Measurements from ENCODE around the gene RSU1.

Gene RSU1

DNA sequence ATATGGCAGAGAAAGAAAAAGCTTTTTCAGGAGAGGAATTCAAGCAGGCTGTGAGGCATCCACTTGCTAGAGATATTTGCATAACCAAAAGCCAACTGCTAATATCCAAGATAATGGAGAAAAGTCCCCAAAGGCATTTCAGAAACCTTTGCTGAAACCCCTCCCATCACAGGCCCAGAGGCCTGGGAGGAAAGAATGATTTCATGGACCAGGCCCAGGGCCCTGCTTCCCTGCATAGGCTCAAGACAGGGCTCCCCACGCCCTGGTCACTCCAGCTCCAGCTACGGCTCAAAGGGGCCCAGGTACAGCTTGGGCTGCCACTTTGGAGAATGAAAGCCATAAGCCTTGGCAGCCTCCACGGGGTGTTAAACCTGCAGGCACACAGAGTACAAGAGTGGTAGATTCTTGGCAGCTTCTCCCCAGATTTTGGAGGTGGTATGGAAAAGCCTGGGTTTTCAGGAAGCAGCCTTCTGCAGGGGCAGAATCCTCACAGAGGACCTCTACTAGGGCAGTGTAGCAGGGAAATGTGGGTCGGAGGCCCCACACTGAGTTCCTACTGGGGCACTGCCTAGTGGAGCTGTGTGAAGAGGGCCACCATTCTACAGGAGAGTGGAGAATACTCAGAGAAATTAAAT lies 5.6 kb upstream of the RSU1 start:
- TF ChIP-seq, protein P1, sequence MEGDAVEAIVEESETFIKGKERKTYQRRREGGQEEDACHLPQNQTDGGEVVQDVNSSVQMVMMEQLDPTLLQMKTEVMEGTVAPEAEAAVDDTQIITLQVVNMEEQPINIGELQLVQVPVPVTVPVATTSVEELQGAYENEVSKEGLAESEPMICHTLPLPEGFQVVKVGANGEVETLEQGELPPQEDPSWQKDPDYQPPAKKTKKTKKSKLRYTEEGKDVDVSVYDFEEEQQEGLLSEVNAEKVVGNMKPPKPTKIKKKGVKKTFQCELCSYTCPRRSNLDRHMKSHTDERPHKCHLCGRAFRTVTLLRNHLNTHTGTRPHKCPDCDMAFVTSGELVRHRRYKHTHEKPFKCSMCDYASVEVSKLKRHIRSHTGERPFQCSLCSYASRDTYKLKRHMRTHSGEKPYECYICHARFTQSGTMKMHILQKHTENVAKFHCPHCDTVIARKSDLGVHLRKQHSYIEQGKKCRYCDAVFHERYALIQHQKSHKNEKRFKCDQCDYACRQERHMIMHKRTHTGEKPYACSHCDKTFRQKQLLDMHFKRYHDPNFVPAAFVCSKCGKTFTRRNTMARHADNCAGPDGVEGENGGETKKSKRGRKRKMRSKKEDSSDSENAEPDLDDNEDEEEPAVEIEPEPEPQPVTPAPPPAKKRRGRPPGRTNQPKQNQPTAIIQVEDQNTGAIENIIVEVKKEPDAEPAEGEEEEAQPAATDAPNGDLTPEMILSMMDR (IDR thresholded peaks at IDR 0.05) = no peak
- no peak overlapping the region for H3K27ac ChIP-seq
- no peak overlapping the region for H3K4me3 ChIP-seq
- DNase-seq (ENCODE audit: low spot score) = no peak

DNA sequence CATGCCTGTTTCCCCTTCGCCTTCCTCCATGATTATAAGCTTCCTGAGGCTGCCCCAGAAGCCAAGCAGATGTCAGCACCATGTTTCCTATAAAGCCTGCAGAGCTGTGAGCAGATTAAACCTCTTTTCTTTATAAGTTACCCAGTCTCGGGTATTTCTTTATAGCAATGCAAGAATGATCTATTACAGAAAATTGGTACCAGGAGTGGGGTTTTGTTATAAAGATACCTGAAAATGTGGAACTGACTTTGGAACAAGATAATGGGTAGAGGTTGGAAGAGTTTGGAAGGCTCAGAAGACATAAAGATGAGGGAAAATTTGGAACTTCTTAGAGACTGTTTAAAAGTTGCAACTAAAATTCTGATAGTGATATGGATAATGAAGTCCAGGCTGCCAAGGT lies 4.8 kb upstream of the RSU1 start:
- Histone ChIP-seq H3K27ac (no peak overlapping the region), H3K4me3 (no peak overlapping the region)
- DNase-seq (ENCODE audit: low spot score) = no peak
- TF ChIP-seq, protein P1 (IDR thresholded peaks at IDR 0.05) = no peak

DNA sequence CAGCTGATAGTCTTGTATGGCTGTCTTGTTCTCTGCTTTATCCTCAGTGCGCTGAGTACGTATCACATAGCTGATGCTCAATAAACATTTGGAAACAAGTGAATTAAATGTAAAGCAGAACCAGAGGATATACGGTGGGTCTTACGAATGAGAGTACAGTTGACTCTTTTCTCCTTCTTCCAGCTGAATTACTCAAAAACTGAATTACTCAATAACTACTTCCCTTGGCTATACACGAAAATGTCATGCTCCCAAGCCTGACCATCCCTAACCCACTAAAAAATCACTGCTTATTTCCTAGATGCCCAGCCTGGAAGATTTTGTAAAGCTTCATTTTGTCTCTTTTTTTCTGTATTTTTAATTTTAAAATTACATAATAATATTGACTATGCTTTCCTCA lies 3.2 kb upstream of the RSU1 start:
- Histone ChIP-seq H3K27ac (no peak overlapping the region), H3K4me3 (no peak overlapping the region)
- TF ChIP-seq, protein P1 (IDR thresholded peaks at IDR 0.05) = no peak
- no peak for DNase-seq (ENCODE audit: low spot score)

DNA sequence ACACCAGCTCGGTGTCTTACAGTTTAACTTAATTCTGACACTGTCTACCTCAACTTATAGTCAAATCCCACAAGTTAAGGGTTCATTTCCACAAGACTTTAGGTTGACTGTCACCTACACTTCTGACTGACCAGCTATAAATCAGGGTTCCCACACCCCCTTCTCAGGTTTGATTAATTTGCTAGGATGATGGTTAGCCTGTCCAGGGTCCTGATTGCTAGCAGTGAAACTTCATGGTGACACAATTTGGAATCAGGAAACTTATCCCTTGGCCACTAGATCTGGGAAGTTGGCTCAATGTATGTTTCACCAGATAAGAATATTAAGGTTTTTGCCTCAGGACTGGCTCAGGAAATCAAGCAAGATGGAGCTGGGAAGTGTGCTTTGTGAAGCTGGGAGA lies 2.8 kb upstream of the RSU1 start:
- DNase-seq (ENCODE audit: low spot score) = no peak
- H3K27ac ChIP-seq = no peak overlapping the region
- no peak overlapping the region for H3K4me3 ChIP-seq
- TF ChIP-seq, protein P1 (IDR thresholded peaks at IDR 0.05) = no peak

DNA sequence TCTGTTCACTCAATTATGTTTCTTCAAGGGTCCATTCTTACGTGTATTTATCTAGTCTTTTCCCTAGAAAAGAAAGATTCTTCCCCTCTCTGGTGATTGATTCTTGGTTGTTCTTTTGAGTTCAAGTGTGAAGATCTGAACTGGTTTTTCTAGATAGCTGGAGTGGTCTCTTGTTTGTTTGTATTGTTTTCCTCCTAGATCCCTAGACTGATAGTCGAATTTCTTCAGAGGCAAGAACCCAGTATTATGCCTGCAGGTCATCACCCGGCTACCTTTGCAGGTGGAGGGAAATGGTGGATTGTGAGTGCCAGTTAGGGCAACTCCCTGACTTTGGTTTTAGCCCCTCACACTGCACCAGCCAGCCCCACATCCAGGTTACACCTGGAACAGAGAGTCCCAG lies 2.2 kb upstream of the RSU1 start:
- no peak for DNase-seq (ENCODE audit: low spot score)
- no peak overlapping the region for H3K27ac ChIP-seq
- TF ChIP-seq, protein P1 (IDR thresholded peaks at IDR 0.05) = no peak

DNA sequence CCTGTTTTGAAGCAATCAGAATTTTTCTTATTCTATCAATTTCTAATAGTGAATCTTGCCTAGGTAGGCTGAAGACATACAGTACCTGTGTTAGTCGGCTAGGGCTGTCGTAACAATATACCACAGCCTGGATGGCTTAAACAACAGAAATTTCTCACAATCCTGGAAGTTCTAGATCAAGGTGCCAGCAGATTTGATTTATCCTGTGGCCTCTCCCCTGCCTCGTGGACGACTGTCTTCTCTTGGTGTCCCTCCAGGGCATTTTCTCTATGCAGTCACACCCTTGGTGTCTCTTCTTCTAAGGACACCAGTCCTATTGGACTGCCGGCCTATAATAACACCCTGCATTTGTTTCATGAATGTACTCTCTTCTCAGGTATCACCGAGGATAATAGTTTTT lies 1.8 kb upstream of the RSU1 start:
- DNase-seq (ENCODE audit: low spot score) = no peak
- Histone ChIP-seq H3K27ac (no peak overlapping the region), H3K4me3 (no peak overlapping the region)
- TF ChIP-seq, protein P1 (IDR thresholded peaks at IDR 0.05) = no peak

More for the DNA sequence above, 2.2 kb upstream of the RSU1 start:
- no peak overlapping the region for H3K4me3 ChIP-seq

DNA sequence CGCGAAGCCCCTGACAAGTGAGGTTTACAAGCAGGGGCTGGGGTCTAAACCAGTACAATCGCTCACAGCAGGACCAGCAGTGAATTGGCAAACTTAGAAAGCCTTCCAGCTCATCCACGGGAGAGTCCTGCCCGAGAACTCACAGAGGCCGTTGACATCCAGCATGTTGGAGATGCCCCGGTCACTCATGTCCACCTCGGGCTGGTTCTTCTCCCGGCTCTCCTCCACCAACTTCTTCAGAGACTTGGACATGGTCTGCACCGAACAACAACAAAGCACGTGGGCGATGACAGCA lies 447 bp downstream of the RSU1 start:
- no peak for DNase-seq (ENCODE audit: low spot score)
- H3K4me3 ChIP-seq = peak overlapping the region; percentile 89
- TF ChIP-seq, protein P1 (IDR thresholded peaks at IDR 0.05) = no peak
- peak overlapping the region; percentile 71 to 87 for H3K27ac ChIP-seq
